Measurements from ENCODE around the gene UNCX.

- TF ChIP-seq CTCF (optimal IDR thresholded peaks at IDR 0.05 in 1 of 3, IDR thresholded peaks at IDR 0.05 in 1 of 3, conservative IDR thresholded peaks at IDR 0.05 in 1 of 3; ENCODE audit: extremely low read depth in 1 of 3, insufficient read depth in 2 of 3, low read length in 3 of 3): no peak
- TF ChIP-seq EZH2 (IDR thresholded peaks at IDR 0.05; ENCODE audit: low read length): no peak
Measured at GRCh38 chr7:1284743-1285458, 52.2 kb downstream of the UNCX start.

Data from keratinocyte (primary cell).